K562 (cell line): ENCODE results near the gene TIMM22.

Source experiments
- HEY1 ChIP-seq: fragments of 250-450 bp; sonication (Bioruptor Pico); IDR thresholded peaks from 2 replicates; pipeline ENCODE4 v1.5.0; 2020; ENCODE audit warnings: mild to moderate bottlenecking, moderate library complexity, borderline replicate concordance
- ZNF24 ChIP-seq: fragments of 450-650 bp; IDR thresholded peaks from 2 replicates; pipeline ENCODE4 v1.6.1; 2016
- TF ChIP-seq, protein P1 (sequence below), 3 experiments: IDR thresholded peaks in 2 of 3; conservative IDR thresholded peaks in 1 of 3; 2 replicates each; pipeline ENCODE4 v1.5.1; 2011 to 2012; ENCODE audit warnings: low read length in 3 of 3, mild to moderate bottlenecking in 3 of 3, control low read depth in 2 of 3, improper control_type of control experiment in 1 of 3, inconsistent platforms in 1 of 3, low read depth in 1 of 3, mixed read lengths in 1 of 3, moderate library complexity in 1 of 3; ENCODE audit not compliant: insufficient read depth in 2 of 3
- TF ChIP-seq, protein P2 (sequence below): fragments of 450-650 bp; formaldehyde crosslinking; conservative IDR thresholded peaks from 2 replicates; pipeline ENCODE4 v1.4.0; 2022; ENCODE audit warnings: mild to moderate bottlenecking, missing genetic modification characterization
- TF ChIP-seq, protein P3 (sequence below): sonication (generic); formaldehyde crosslinking; IDR thresholded peaks from 2 replicates; pipeline ENCODE4 v1.8.1; 2022; ENCODE audit warnings: missing genetic modification reagents

DNA sequence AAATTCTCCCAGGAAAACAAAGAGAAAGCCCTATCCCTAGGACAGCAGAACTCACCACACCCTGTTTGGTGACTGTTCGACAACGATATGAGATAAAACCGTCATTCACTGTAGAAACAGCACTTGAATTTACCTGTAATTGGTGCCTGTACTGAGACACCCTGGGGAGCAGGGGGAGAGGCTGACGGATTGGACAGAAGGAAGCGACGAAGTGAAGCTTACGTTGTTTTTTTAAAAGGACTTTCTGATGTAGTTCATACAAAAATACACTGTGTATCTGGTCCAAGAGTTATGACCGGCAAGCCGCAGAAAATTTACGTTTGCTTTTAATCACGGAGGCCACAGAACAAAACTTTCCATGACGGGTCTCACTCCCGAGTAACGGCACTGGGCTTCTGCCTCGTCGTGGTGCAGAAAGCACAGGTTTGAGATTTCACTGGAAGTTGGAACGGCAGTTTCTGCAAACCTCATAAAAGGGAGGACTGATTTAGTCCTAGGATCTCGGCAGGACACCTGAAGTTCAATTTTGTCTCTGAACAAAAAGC, 27.0 kb upstream of the TIMM22 start:
- TF ChIP-seq, protein P1, sequence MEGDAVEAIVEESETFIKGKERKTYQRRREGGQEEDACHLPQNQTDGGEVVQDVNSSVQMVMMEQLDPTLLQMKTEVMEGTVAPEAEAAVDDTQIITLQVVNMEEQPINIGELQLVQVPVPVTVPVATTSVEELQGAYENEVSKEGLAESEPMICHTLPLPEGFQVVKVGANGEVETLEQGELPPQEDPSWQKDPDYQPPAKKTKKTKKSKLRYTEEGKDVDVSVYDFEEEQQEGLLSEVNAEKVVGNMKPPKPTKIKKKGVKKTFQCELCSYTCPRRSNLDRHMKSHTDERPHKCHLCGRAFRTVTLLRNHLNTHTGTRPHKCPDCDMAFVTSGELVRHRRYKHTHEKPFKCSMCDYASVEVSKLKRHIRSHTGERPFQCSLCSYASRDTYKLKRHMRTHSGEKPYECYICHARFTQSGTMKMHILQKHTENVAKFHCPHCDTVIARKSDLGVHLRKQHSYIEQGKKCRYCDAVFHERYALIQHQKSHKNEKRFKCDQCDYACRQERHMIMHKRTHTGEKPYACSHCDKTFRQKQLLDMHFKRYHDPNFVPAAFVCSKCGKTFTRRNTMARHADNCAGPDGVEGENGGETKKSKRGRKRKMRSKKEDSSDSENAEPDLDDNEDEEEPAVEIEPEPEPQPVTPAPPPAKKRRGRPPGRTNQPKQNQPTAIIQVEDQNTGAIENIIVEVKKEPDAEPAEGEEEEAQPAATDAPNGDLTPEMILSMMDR (IDR thresholded peaks at IDR 0.05 in 2 of 3, conservative IDR thresholded peaks at IDR 0.05 in 1 of 3; ENCODE audit: insufficient read depth in 2 of 3, low read depth in 1 of 3, low read length in 3 of 3), result no peak
- TF ChIP-seq, protein P2, sequence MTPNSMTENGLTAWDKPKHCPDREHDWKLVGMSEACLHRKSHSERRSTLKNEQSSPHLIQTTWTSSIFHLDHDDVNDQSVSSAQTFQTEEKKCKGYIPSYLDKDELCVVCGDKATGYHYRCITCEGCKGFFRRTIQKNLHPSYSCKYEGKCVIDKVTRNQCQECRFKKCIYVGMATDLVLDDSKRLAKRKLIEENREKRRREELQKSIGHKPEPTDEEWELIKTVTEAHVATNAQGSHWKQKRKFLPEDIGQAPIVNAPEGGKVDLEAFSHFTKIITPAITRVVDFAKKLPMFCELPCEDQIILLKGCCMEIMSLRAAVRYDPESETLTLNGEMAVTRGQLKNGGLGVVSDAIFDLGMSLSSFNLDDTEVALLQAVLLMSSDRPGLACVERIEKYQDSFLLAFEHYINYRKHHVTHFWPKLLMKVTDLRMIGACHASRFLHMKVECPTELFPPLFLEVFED (CRISPR knock-in tag), result no peak
- no peak for TF ChIP-seq HEY1 (CRISPR knock-in tag)
- TF ChIP-seq ZNF24, result no peak
- TF ChIP-seq, protein P3, sequence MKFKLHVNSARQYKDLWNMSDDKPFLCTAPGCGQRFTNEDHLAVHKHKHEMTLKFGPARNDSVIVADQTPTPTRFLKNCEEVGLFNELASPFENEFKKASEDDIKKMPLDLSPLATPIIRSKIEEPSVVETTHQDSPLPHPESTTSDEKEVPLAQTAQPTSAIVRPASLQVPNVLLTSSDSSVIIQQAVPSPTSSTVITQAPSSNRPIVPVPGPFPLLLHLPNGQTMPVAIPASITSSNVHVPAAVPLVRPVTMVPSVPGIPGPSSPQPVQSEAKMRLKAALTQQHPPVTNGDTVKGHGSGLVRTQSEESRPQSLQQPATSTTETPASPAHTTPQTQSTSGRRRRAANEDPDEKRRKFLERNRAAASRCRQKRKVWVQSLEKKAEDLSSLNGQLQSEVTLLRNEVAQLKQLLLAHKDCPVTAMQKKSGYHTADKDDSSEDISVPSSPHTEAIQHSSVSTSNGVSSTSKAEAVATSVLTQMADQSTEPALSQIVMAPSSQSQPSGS (CRISPR knock-in tag), result no peak
